GM21786 (cell line): Measurements from ENCODE around the gene TBC1D24.
A peak's percentile ranks its signal among the peaks of the same experiment; 100 is the strongest.
"Not testable (repeated sequence)": the region's sequence is repeated elsewhere in the genome, so short reads cannot be mapped to it uniquely, and the experiment has no call there.

Experiments used
- ATAC-seq: cut with Tn5 transposase; IDR thresholded peaks from one replicate; pipeline ENCODE4 v1.9.1; 2021; ENCODE audit not compliant: unreplicated experiment

TBC1D24 gene

GRCh38 chr16:2468233-2468724, 6.6 kb upstream of the TBC1D24 start:
- ATAC-seq, result no peak

- ATAC-seq, result peak; percentile 47
These were observed 6.1 kb upstream of the TBC1D24 start for GRCh38 chr16:2468725-2469398.

- ATAC-seq, result no peak
These were observed 5.3 kb upstream of the TBC1D24 start for GRCh38 chr16:2469399-2470233.

- no peak for ATAC-seq
These were observed 4.7 kb upstream of the TBC1D24 start for GRCh38 chr16:2470234-2470601.

GRCh38 chr16:2470603-2471015, 4.3 kb upstream of the TBC1D24 start:
- ATAC-seq, result no peak

GRCh38 chr16:2471016-2471652, 3.8 kb upstream of the TBC1D24 start, which contains the start of gene NTN3:
Gene NTN3, plus strand, starts transcription at chr16:2471297. Its CDS starts 405 bp downstream, at chr16:2471702.
- ATAC-seq, result no peak

GRCh38 chr16:2471653-2472487, 3.1 kb upstream of the TBC1D24 start:
- ATAC-seq, result no peak

- ATAC-seq, result no peak
These were observed 2.5 kb upstream of the TBC1D24 start for GRCh38 chr16:2472488-2472864.

GRCh38 chr16:2472885-2473445, 2.0 kb upstream of the TBC1D24 start:
- no peak for ATAC-seq

GRCh38 chr16:2473446-2473926, 1.4 kb upstream of the TBC1D24 start:
- no peak for ATAC-seq

- ATAC-seq, result no peak
These were observed 689 bp upstream of the TBC1D24 start for GRCh38 chr16:2473999-2474876.

GRCh38 chr16:2475413-2476344, 752 bp downstream of the TBC1D24 start:
- no peak for ATAC-seq

- ATAC-seq, result no peak
These were observed 1.4 kb downstream of the TBC1D24 start for GRCh38 chr16:2476345-2476720.

- no peak for ATAC-seq
These were observed 1.8 kb downstream of the TBC1D24 start for GRCh38 chr16:2476741-2477140.

GRCh38 chr16:2477327-2477726, 2.4 kb downstream of the TBC1D24 start:
- no peak for ATAC-seq

- no peak for ATAC-seq
These were observed 3.4 kb downstream of the TBC1D24 start for GRCh38 chr16:2478279-2478678.

- not testable (repeated sequence) for ATAC-seq
These were observed 5.1 kb downstream of the TBC1D24 start for GRCh38 chr16:2479996-2480395.

GRCh38 chr16:2480948-2481347, 6.0 kb downstream of the TBC1D24 start:
- ATAC-seq, result no peak
